RWPE1 (cell line): Measurements from ENCODE around the gene TACC2.

Experiments used
- CTCF ChIA-PET: fragments of 350-600 bp; sonication (Branson Sonifier 250); formaldehyde crosslinking; extraction: SDS; loops from one replicate; lab custom pipeline; 2021; lab: Yijun Ruan, JAX
- POLR2A ChIA-PET: fragments of 400-600 bp; formaldehyde crosslinking; extraction: SDS; loops from one replicate; lab custom pipeline; 2020; ENCODE audit warnings: antibody characterized with exemption; ENCODE audit not compliant: low non-redundant PET; lab: Yijun Ruan, JAX
- DNase-seq: peaks from one replicate; pipeline ENCODE4 v3.0.0; 2012; ENCODE audit warnings: low spot score
- H3K27ac ChIP-seq: fragments of 450-650 bp; 2 replicates; pipeline ENCODE4 v1.5.1; 2017
- TF ChIP-seq, protein P1 (sequence below): fragments of 450-650 bp; conservative IDR thresholded peaks from 2 replicates; pipeline ENCODE4 v1.5.1; 2017; ENCODE audit warnings: low read depth, mild to moderate bottlenecking

TACC2 gene

DNA sequence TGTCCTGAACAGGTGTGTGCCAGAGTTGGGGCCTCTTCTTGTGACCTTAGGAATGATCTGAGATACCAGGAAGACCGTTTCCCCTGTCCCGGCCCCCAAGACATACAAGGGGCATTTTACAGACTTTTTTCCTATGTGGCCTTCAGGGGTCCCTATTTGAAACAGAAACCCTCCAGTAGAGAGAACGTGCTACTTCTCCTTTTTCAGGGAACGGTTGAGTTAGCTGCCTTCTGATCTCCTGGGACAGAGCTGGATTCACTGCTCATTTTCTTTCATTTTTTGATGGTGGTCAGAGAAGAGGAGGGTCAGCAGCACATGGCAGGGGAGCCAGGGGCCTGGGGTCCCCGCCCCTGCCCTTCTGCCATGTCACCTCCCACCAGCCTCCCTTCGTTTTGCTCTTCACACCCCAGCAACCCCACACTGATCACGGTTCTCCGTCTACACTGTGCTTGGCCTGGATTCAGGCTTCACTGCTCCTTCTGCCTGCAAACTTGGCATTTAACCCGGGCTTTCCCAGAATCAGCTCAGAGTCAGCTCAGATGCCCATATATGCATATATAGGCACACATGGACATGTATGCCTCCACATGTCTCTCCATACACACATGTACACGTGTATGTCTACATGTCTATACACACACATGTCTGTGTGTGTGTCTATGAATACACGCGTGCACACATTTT lies 144.1 kb downstream of the TACC2 start:
- TF ChIP-seq, protein P1, sequence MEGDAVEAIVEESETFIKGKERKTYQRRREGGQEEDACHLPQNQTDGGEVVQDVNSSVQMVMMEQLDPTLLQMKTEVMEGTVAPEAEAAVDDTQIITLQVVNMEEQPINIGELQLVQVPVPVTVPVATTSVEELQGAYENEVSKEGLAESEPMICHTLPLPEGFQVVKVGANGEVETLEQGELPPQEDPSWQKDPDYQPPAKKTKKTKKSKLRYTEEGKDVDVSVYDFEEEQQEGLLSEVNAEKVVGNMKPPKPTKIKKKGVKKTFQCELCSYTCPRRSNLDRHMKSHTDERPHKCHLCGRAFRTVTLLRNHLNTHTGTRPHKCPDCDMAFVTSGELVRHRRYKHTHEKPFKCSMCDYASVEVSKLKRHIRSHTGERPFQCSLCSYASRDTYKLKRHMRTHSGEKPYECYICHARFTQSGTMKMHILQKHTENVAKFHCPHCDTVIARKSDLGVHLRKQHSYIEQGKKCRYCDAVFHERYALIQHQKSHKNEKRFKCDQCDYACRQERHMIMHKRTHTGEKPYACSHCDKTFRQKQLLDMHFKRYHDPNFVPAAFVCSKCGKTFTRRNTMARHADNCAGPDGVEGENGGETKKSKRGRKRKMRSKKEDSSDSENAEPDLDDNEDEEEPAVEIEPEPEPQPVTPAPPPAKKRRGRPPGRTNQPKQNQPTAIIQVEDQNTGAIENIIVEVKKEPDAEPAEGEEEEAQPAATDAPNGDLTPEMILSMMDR, result no peak
- CTCF ChIA-PET, result interaction anchor here (0.5 kb wide), 1 partner anchor 16 kb away, joined by 3 read pairs; no protein-coding TSS in a partner anchor
- no peak for DNase-seq
- peak overlapping the region; percentile 3; the same call in 1 of the 2 replicates for H3K27ac ChIP-seq
- POLR2A ChIA-PET, result no interaction called here

DNA sequence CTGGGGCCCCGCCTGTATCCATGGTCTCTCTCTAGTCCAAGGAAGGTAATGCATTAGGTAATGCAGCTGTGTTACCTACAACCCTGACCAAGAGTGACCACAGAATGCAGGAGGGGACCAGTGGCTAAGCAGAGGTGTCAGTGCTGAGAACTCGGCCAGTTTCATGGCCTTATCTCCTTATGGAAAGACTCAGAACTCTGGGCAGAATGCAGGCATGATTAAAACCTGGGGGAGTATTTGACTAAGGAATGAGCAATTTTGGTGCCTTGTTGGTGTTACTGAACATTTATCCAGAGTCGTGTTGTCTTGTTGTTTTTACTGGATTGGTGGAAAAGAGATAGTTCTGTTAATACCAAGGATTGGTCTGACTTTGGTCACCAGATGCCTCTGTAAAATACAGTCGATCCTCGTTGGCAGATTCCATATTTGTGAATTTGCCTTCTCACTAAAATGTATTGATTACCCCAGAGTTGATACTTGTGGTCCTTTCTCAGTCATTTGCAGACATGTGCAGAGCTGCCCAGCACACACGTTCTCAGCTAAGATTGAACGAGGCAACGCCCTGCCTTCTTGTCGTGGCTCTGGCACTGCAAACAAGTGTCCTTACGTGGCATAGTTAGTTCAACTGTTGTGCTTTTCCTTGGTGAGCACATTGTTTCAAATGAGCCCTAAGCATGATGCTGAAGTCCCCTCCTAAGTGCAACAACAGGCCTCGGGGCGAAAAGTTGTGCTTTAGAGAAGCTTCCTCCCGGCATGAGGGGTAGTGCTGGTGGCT lies 146.5 kb downstream of the TACC2 start:
- ChIA-PET CTCF (interaction anchor here (0.7 to 1.4 kb wide), 2 partner anchors 23 to 87 kb away, joined by 3 read pairs; no protein-coding TSS in a partner anchor), POLR2A (no interaction called here)
- TF ChIP-seq, protein P1, result no peak

DNA sequence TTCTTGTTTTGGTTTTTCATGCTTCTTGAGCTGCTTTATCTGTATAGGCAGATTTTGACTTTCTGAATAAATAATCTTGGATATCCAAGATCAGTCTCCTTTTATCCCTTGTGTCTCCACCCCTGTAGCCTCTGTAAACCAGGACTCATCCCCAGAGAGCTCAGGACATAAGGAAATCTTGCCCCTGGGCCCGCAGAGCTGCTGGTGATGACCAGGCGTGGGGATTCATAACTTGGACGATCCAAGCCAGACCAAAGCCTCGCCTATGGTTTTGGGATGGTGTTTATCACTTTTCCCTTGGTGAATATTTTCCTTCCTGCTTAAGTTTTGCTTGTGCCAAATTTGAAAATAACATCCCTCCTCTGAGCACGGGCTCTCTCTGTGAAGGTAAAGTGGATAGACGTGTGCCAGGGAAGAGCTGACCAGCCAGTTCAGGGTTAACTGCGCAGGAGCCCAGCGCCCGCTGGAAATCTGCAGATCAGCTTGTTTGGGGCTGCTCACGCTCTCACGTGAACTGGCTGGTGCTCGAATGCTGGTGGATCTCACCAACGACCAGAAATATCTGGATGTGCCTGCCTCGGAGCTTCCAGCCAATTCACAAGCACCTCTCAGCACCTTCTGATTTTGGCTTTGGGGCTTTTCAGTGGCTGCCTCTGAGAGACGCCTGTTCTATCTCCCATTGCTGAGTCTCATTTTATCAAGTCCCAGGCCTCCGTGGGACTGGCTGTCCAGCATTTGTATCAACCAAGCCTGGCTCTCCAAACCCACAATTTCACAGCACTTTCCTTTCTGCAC lies 150.1 kb downstream of the TACC2 start:
- peak overlapping the region; percentile 98 for H3K27ac ChIP-seq
- CTCF ChIA-PET, result no interaction called here
- DNase-seq, result no peak

More for the DNA sequence above, 146.5 kb downstream of the TACC2 start:
- no peak for DNase-seq
- H3K27ac ChIP-seq, result peak overlapping the region; percentile 17

DNA sequence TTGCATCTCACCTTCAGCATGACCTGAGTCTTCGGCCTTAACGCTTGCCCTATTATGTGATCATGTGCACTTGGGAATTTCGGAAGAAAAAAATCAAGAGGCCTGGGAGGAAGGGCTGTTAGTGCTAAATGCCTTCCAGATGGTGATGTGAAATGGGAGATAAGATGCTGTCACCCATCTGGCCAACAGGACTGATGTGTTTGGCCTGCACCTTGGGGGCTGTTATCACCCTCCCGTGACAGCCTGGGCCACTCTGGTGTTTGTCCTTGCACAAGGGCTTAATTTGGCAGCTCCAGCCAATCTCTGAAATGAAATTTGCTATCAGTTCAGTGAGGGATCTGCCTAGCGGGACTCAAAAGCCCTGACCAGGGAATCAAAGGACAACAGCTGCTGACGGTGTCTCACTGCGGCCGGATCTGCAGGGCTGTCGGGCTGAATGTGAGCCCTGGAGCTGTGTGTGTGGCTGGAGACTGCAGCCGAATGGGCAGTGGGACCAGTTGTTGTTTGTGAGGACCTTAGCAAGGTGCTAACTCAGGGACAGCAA lies 150.7 kb downstream of the TACC2 start:
- CTCF ChIA-PET, result interaction anchor here (0.6 to 0.7 kb wide), 2 partner anchors 14 to 164 kb away, joined by 3 read pairs; no protein-coding TSS in a partner anchor
- POLR2A ChIA-PET, result no interaction called here
- H3K27ac ChIP-seq, result peak overlapping the region; percentile 98

More for the DNA sequence above, 150.1 kb downstream of the TACC2 start:
- TF ChIP-seq, protein P1, result no peak
- POLR2A ChIA-PET, result no interaction called here

DNA sequence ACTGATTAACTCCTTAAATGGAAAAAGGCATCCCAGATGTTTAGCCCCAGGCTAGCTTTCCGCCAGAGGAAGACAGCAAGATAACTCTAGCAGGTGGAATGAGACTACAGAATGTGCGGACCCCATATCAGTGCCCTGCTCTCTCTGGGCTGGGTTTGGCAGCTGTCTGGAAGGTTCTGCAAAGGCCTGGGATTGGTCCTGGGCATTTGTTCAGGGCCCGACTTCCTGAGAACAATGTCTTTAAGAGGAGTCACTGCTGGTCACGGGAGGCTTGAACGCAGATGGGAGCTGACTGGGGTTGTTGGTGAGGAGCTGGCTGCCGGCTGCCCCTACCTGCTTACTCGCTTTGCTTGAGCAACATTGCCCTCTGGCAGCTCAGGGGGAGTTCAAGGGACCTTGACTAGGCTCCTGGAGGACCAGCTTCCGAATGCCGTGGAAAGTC lies 151.5 kb downstream of the TACC2 start:
- peak overlapping the region; percentile 98 for H3K27ac ChIP-seq
- TF ChIP-seq, protein P1, result no peak
- POLR2A ChIA-PET, result no interaction called here
- CTCF ChIA-PET, result interaction anchor here (0.6 to 0.7 kb wide), 3 partner anchors 15 to 165 kb away, joined by 3 read pairs; no protein-coding TSS in a partner anchor
- DNase-seq, result peak; percentile 59

More for the DNA sequence above, 150.7 kb downstream of the TACC2 start:
- no peak for DNase-seq
- TF ChIP-seq, protein P1, result no peak
